T-helper 2 cell treated with Interferon-gamma antibody and Interleukin-4, amounts not matched to agents 100 ng/mL and 5 ng/mL, for 36 hours (primary cell): Measurements from ENCODE around the gene MGAT3. TPM values are rescaled to one million over a fixed set of nuclear protein-coding genes. Genes with fewer than 3 reads are reported as not detected.

Experiments
- intact Hi-C: fragments of 100-400 bp; cut with micrococcal nuclease; formaldehyde crosslinking; loops from one replicate; pipeline ENCODE4 v1.15.1; 2023
- total RNA-seq: library from RNA; stranded (reverse); gene quantifications from 2 replicates; pipeline ENCODE4 v1.2.3, GENCODE V29; 2022

The MGAT3 gene
- total RNA-seq, 1 donor from 2014 or later, result 2.1 TPM

DNA sequence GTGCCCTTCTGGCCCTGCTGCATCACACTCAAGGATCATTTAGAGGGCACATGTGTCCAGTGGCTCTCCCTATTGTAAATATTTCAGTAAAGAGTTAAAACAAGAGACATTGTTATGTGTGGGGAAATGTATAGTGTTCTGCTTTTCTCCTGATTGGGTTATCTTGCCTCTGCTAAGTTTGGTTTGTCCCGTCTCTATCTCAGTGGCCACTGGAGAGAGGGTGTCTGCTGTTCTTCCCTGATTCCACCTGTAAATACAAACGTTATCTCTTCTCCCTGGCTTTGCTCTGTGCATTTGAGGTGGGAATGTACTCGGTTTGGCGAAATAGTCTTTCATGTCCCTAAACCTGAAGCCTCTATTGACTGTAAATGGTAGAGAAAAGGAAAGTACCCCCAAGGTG, 51.6 kb downstream of the MGAT3 start:
- intact Hi-C loops, result no loop called here

GRCh38 chr22:39510529-39511149, 53.8 kb downstream of the MGAT3 start:
- intact Hi-C loops, result no loop called here

- intact Hi-C loops, result no loop called here
These were observed 54.4 kb downstream of the MGAT3 start for GRCh38 chr22:39511226-39511625.

GRCh38 chr22:39512026-39512425, 55.2 kb downstream of the MGAT3 start:
- intact Hi-C loops, result no loop called here

GRCh38 chr22:39513791-39514190, 57.0 kb downstream of the MGAT3 start:
- intact Hi-C loops, result no loop called here

GRCh38 chr22:39514373-39514973, 57.7 kb downstream of the MGAT3 start:
- intact Hi-C loops, result no loop called here

DNA sequence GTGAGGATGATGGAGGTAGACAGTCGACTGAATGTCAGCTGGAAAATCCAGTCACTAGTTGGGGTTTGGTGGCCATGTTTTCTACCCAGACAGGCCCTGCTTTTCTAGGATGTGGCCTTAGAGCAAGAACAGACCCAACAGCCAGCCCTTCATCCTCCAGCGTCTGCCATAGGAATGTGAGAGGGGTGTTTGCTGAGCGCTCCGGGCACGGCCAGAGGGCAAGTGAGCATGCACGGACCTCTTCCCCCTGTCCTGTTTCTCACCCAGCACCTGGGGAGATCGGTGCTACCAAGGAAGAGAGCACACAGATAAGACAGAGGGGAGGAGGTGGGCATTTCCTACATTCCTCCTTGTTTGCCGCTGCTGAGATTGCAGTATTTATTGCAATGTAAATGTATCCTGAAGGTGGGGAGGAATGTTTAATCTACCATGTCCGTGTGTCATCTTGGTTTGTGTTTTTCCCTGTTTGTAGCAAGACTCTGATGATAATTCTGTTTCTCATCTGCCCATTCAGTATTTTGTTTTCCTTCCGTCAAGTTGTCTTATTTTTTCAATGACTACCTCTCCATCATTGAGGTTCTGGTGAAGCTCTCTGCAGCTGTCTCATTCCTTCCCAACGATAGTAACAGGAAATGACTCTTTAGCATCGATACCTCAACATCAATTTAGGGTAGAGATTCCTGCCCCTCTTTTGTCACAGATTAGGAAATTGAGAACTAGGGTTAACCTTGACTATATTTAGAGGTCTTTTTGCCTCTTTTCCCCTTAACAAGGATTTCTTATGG, 58.6 kb downstream of the MGAT3 start:
- intact Hi-C loops, result no loop called here

DNA sequence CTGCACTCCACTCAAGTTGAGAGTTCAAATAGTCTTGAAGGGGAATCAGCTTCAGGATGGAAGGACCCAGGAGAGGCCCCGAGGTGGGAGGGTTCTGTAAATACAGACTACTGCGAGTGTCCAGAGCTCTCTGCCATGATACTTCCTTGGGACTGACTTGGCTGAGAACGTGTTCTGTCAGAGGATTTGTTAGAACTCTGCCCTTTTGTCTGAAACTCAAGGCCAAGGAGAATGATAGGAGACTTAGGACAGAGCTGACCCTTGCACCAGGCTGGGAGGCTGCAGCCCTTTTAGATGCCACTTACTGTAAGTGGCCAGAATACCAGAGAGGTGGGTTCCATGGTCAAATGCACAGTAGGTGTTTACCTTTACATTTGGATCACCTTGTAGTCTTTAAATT, 60.7 kb downstream of the MGAT3 start:
- intact Hi-C loops, result no loop called here

DNA sequence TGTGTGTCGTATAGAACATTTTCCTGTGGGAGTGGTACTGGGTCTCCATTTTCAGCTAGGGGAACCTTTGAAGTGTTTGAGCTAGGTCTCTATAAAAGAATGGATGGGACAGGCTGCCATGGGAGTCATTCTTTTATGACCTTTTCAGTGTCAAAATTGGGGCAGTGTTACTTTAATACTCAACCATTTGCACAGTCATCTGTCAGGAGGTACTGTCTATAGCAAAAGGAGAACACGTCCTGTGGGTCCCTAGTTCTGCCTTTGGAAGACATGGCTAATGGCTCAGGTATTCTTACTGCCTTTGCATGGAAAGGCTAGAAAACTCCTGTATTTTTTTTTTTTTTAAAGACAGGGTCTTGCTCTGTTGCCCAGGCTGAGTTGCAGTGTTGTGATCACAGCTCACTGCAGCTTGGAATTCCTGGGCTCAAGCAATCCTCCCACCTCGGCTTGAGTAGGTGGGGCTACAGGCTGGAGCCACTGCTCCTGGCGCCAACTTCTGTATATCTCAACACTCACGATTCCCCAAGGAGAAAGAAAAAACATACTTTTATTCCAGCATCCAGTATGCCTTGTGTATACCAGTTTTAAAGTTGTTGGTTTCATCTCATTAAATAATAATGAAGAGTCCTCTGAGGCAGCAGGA, 61.5 kb downstream of the MGAT3 start:
- intact Hi-C loops, result no loop called here

- intact Hi-C loops, result no loop called here
These were observed 62.3 kb downstream of the MGAT3 start for GRCh38 chr22:39518996-39519680.

DNA sequence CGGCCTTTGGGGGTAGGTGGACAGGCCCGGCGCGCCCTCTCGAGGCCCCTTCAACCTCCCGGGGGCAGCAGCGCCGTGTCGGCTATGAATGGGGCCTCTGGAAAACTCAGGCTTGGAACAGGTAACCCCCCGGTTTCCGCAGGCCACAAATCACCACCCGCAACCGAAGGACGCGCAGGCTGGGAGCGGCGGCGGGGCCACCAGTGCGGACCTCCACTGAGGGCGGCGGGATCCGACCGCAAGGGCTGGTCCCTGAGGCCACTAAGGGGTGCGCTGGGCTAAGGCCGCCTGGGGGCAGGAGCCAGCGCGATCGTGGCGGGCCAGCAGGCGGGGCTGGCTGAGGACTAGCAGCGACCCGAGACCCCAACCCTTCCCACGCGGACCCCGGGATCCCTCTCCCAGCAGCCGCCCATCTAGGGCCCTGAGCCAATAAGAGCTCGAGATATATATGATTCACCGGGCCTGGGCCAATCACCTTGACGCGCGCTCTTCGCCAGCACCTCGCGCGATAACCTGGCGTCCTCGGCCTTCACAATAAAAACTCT, 62.9 kb downstream of the MGAT3 start:
- intact Hi-C loops, result loop anchor here (1.0 to 10.0 kb wide), 5 partner anchors 13 to 767 kb away; partner anchors contain the start of genes CBX7, MIEF1, RPL3 and RPS19BP1

- intact Hi-C loops, result loop anchor here (1.0 to 10.0 kb wide), 5 partner anchors 12 to 768 kb away; partner anchors contain the start of genes CBX7, MIEF1, RPL3 and RPS19BP1
These were observed 63.7 kb downstream of the MGAT3 start, which contains the start of gene ATF4 for GRCh38 chr22:39520226-39521105. Gene ATF4, plus strand, starts transcription at chr22:39520562. Its CDS starts 884 bp downstream, at chr22:39521446.

DNA sequence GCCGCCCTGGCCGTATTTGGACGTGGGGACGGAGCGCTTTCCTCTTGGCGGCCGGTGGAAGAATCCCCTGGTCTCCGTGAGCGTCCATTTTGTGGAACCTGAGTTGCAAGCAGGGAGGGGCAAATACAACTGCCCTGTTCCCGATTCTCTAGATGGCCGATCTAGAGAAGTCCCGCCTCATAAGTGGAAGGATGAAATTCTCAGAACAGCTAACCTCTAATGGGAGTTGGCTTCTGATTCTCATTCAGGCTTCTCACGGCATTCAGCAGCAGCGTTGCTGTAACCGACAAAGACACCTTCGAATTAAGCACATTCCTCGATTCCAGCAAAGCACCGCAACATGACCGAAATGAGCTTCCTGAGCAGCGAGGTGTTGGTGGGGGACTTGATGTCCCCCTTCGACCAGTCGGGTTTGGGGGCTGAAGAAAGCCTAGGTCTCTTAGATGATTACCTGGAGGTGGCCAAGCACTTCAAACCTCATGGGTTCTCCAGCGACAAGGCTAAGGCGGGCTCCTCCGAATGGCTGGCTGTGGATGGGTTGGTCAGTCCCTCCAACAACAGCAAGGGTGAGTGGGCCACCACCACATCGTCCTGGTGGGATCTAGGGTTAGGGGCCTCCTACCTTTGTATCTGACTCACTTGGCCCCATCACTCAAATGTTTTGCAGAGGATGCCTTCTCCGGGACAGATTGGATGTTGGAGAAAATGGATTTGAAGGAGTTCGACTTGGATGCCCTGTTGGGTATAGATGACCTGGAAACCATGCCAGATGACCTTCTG, 64.5 kb downstream of the MGAT3 start:
- intact Hi-C loops, result loop anchor here (5.0 to 10.0 kb wide), 2 partner anchors 366 to 769 kb away; partner anchors contain the start of gene CBX7

GRCh38 chr22:39522091-39522490, 65.3 kb downstream of the MGAT3 start:
- intact Hi-C loops, result loop anchor here (5.0 to 10.0 kb wide), 2 partner anchors 367 to 770 kb away; partner anchors contain the start of gene CBX7

- intact Hi-C loops, result loop anchor here (5.0 to 10.0 kb wide), 2 partner anchors 368 to 770 kb away; partner anchors contain the start of gene CBX7
These were observed 65.9 kb downstream of the MGAT3 start for GRCh38 chr22:39522567-39523300.

GRCh38 chr22:39524089-39524752, 67.4 kb downstream of the MGAT3 start:
- intact Hi-C loops, result loop anchor here (5.0 to 10.0 kb wide), 2 partner anchors 369 to 772 kb away; partner anchors contain the start of gene CBX7
